ENCODE data around the gene MAGI3. TPM values are rescaled to one million over a fixed set of nuclear protein-coding genes. Genes with fewer than 3 reads are reported as not detected.
"Not testable (repeated sequence)": the region's sequence is repeated elsewhere in the genome, so short reads cannot be mapped to it uniquely, and the experiment has no call there.

Gene MAGI3
- total RNA-seq, 1 donor from 2014 or later: 33.2 TPM

- DNase-seq (ENCODE audit: low spot score): not testable (repeated sequence)
These were observed 185.5 kb downstream of the MAGI3 start for GRCh38 chr1:113575744-113576260.

GRCh38 chr1:113576271-113576670 lies 186.0 kb downstream of the MAGI3 start:
- peak; percentile 47 for DNase-seq (ENCODE audit: low spot score)

- peak; percentile 15 for DNase-seq (ENCODE audit: low spot score)
These were observed 189.1 kb downstream of the MAGI3 start for GRCh38 chr1:113579256-113580018.

GRCh38 chr1:113581323-113581722 lies 191.0 kb downstream of the MAGI3 start:
- no peak for DNase-seq (ENCODE audit: low spot score)

- no peak for DNase-seq (ENCODE audit: low spot score)
These were observed 191.8 kb downstream of the MAGI3 start for GRCh38 chr1:113582084-113582483.

GRCh38 chr1:113587475-113587874 lies 197.2 kb downstream of the MAGI3 start:
- DNase-seq (ENCODE audit: low spot score): no peak

GRCh38 chr1:113592230-113592629 lies 201.9 kb downstream of the MAGI3 start:
- DNase-seq (ENCODE audit: low spot score): no peak

GRCh38 chr1:113593550-113594297 lies 203.4 kb downstream of the MAGI3 start:
- DNase-seq (ENCODE audit: low spot score): peak; percentile 14

- DNase-seq (ENCODE audit: low spot score): not testable (repeated sequence)
These were observed 214.2 kb downstream of the MAGI3 start for GRCh38 chr1:113604466-113604865.

- no peak for DNase-seq (ENCODE audit: low spot score)
These were observed 214.8 kb downstream of the MAGI3 start for GRCh38 chr1:113605146-113605545.

GRCh38 chr1:113608399-113608798 lies 218.1 kb downstream of the MAGI3 start:
- DNase-seq (ENCODE audit: low spot score): no peak

GRCh38 chr1:113610372-113610771 lies 220.1 kb downstream of the MAGI3 start:
- no peak for DNase-seq (ENCODE audit: low spot score)

GRCh38 chr1:113615425-113615824 lies 225.1 kb downstream of the MAGI3 start:
- DNase-seq (ENCODE audit: low spot score): no peak

GRCh38 chr1:113616156-113616555 lies 225.8 kb downstream of the MAGI3 start:
- peak; percentile 5 for DNase-seq (ENCODE audit: low spot score)

GRCh38 chr1:113617438-113618141 lies 227.3 kb downstream of the MAGI3 start:
- DNase-seq (ENCODE audit: low spot score): no peak

GRCh38 chr1:113628997-113629396 lies 238.7 kb downstream of the MAGI3 start:
- no peak for DNase-seq (ENCODE audit: low spot score)

GRCh38 chr1:113630340-113631327 lies 240.3 kb downstream of the MAGI3 start:
- no peak for DNase-seq (ENCODE audit: low spot score)

GRCh38 chr1:113641396-113641795 lies 251.1 kb downstream of the MAGI3 start:
- DNase-seq (ENCODE audit: low spot score): no peak

- no peak for DNase-seq (ENCODE audit: low spot score)
These were observed 256.8 kb downstream of the MAGI3 start for GRCh38 chr1:113647164-113647563.

- DNase-seq (ENCODE audit: low spot score): no peak
These were observed 258.2 kb downstream of the MAGI3 start for GRCh38 chr1:113648478-113648877.

GRCh38 chr1:113652771-113653170 lies 262.5 kb downstream of the MAGI3 start:
- no peak for DNase-seq (ENCODE audit: low spot score)

Data from umbilical cord (tissue), 2 donors.